ENCODE results near the gene PMPCA. TPM values are rescaled to one million over a fixed set of nuclear protein-coding genes. Genes with fewer than 3 reads are reported as not detected.

The PMPCA gene
- polyA plus RNA-seq, 1 donor: 69.4 TPM

- DNase-seq: no peak
These were observed 25.7 kb downstream of the PMPCA start for GRCh38 chr9:136436055-136436634.

GRCh38 chr9:136437430-136437829, 27.0 kb downstream of the PMPCA start:
- no peak for DNase-seq

GRCh38 chr9:136437839-136438547, 27.5 kb downstream of the PMPCA start:
- DNase-seq: no peak

- no peak for DNase-seq
These were observed 28.4 kb downstream of the PMPCA start for GRCh38 chr9:136438548-136439480.

GRCh38 chr9:136439481-136440408, 29.3 kb downstream of the PMPCA start, which contains the start of gene INPP5E:
Gene INPP5E (minus strand): TSS chr9:136439845. CDS start chr9:136439419, 426 bp downstream.
- peak; percentile 66 for DNase-seq

- DNase-seq: no peak
These were observed 30.8 kb downstream of the PMPCA start for GRCh38 chr9:136441191-136441680.

GRCh38 chr9:136441681-136442245, 31.3 kb downstream of the PMPCA start:
- no peak for DNase-seq

GRCh38 chr9:136442265-136442664, 31.8 kb downstream of the PMPCA start:
- DNase-seq: no peak

- DNase-seq: no peak
These were observed 32.6 kb downstream of the PMPCA start for GRCh38 chr9:136443087-136443486.

- no peak for DNase-seq
These were observed 33.2 kb downstream of the PMPCA start for GRCh38 chr9:136443687-136444086.

- DNase-seq: no peak
These were observed 33.6 kb downstream of the PMPCA start for GRCh38 chr9:136444102-136444501.

- no peak for DNase-seq
These were observed 35.3 kb downstream of the PMPCA start for GRCh38 chr9:136445799-136446198.

- DNase-seq: no peak
These were observed 36.8 kb downstream of the PMPCA start for GRCh38 chr9:136447173-136447778.

- DNase-seq: no peak
These were observed 38.2 kb downstream of the PMPCA start for GRCh38 chr9:136448655-136449054.

GRCh38 chr9:136451221-136451877, 40.9 kb downstream of the PMPCA start:
- DNase-seq: no peak

GRCh38 chr9:136453326-136453725, 42.9 kb downstream of the PMPCA start:
- DNase-seq: no peak

- DNase-seq: no peak
These were observed 43.8 kb downstream of the PMPCA start for GRCh38 chr9:136454026-136454796.

GRCh38 chr9:136455043-136456002, 44.9 kb downstream of the PMPCA start:
- no peak for DNase-seq

All from left kidney (tissue), 2 donors.